Right forelimb (tissue), 1 donor: Measurements from ENCODE around the gene TRAF1.

Source experiments
- DNase-seq: peaks from one replicate; pipeline ENCODE4 v3.0.0-alpha.2; 2018

TRAF1 gene

GRCh38 chr9:120904061-120904977 lies 22.3 kb downstream of the TRAF1 start:
- no peak for DNase-seq

- DNase-seq = no peak
These were observed 23.7 kb downstream of the TRAF1 start for GRCh38 chr9:120902569-120903535.

- no peak for DNase-seq
These were observed 24.6 kb downstream of the TRAF1 start for GRCh38 chr9:120901755-120902568.

- no peak for DNase-seq
These were observed 25.8 kb downstream of the TRAF1 start for GRCh38 chr9:120900824-120901223.

GRCh38 chr9:120899490-120900068 lies 27.0 kb downstream of the TRAF1 start:
- DNase-seq = no peak

- no peak for DNase-seq
These were observed 28.2 kb downstream of the TRAF1 start for GRCh38 chr9:120898396-120898795.

GRCh38 chr9:120895951-120896350 lies 30.6 kb downstream of the TRAF1 start:
- no peak for DNase-seq

GRCh38 chr9:120894321-120895148 lies 32.1 kb downstream of the TRAF1 start:
- peak; percentile 86 for DNase-seq

- DNase-seq = no peak
These were observed 32.8 kb downstream of the TRAF1 start for GRCh38 chr9:120893611-120894307.

GRCh38 chr9:120892748-120893610 lies 33.6 kb downstream of the TRAF1 start:
- peak; percentile 50 for DNase-seq

- no peak for DNase-seq
These were observed 34.5 kb downstream of the TRAF1 start for GRCh38 chr9:120891884-120892747.

- DNase-seq = no peak
These were observed 35.2 kb downstream of the TRAF1 start for GRCh38 chr9:120891245-120891883.

GRCh38 chr9:120890320-120891244 lies 36.0 kb downstream of the TRAF1 start:
- DNase-seq = no peak

- DNase-seq = no peak
These were observed 36.9 kb downstream of the TRAF1 start for GRCh38 chr9:120889606-120890271.

GRCh38 chr9:120888626-120889025 lies 38.0 kb downstream of the TRAF1 start:
- no peak for DNase-seq

- no peak for DNase-seq
These were observed 40.1 kb downstream of the TRAF1 start for GRCh38 chr9:120886490-120886967.
